PC-3 (cell line): ENCODE data around the gene BCAS4.

Experiments
- EZH2 ChIP-seq: fragments of 300-600 bp; sonication (generic); IDR thresholded peaks from one replicate; pipeline ENCODE4 v1.6.1; 2017; ENCODE audit warnings: antibody characterized with exemption, mild to moderate bottlenecking, low read length; ENCODE audit not compliant: unreplicated experiment
- TF ChIP-seq, protein P1 (sequence below): fragments of 300-600 bp; sonication (generic); conservative IDR thresholded peaks from 2 replicates; pipeline ENCODE4 v1.5.1; 2017; ENCODE audit warnings: antibody characterized with exemption, low read depth, mild to moderate bottlenecking, low read length

DNA sequence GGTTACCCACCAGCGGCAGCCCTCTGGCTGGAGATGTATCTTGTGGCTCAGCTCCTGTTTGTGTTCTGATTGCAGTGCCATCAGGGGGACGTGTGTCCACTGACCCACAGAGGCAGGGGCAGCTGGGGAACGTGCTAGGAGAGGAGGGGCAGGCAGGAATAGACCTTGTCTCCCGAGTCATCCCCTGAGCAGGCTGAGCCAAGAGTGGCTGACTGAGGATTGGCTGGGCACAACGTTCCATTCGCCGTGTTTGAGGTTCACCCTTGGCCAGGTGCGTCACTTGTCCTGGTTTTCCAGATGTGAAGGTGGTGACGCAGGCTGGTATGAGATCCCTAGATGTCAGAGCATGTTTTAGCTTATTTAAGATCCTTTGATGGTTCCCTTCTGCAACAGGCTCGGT is 78.7 kb downstream of the BCAS4 start:
- TF ChIP-seq EZH2, result no peak
- TF ChIP-seq, protein P1, sequence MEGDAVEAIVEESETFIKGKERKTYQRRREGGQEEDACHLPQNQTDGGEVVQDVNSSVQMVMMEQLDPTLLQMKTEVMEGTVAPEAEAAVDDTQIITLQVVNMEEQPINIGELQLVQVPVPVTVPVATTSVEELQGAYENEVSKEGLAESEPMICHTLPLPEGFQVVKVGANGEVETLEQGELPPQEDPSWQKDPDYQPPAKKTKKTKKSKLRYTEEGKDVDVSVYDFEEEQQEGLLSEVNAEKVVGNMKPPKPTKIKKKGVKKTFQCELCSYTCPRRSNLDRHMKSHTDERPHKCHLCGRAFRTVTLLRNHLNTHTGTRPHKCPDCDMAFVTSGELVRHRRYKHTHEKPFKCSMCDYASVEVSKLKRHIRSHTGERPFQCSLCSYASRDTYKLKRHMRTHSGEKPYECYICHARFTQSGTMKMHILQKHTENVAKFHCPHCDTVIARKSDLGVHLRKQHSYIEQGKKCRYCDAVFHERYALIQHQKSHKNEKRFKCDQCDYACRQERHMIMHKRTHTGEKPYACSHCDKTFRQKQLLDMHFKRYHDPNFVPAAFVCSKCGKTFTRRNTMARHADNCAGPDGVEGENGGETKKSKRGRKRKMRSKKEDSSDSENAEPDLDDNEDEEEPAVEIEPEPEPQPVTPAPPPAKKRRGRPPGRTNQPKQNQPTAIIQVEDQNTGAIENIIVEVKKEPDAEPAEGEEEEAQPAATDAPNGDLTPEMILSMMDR, result no peak
